ENCODE results near the gene HBS1L. TPM values are rescaled to one million over a fixed set of nuclear protein-coding genes. Genes with fewer than 3 reads are reported as not detected.

Gene HBS1L
- total and polyA plus RNA-seq, 9 of the 15 experiments (the other 6 are each of a cell fraction or from before 2014, with no cell fraction given): 101 to 199 (median 145) TPM

DNA sequence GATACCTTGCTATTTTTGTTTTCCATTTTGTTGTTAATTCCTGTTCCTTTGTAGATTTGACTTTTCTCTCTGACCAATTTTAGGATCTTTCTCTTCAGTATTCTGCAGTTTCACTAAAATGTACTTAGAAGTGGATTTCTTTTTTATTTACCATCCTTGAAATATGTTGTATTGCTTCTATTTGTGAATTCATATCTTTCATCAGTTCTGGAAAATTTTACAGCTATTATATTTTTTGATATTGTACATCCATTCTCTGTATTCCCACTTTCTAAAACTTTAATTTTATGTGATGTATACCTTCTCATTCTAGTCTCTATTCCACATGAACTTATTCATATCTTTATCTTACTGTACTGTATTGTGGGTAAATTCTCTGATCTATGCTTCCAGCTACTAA lies 95.0 kb downstream of the HBS1L start:
- Histone ChIP-seq H3K4me2 (ENCODE audit: insufficient read depth, low read length) (no peak overlapping the region), H3K27me3 (ENCODE audit: control insufficient read depth in 2 of 2, insufficient read depth in 2 of 2, low read length in 2 of 2) (no peaks in the 10 kb centered on the region), H3K36me3 (ENCODE audit: control insufficient read depth, insufficient read depth, low read length) (peaks cover 35% of the 10 kb centered on the region), H3K9ac (ENCODE audit: insufficient read depth in 1 of 2, low read depth in 2 of 2, low read length in 2 of 2) (no peak overlapping the region), H3K9me3 (replicated peaks; ENCODE audit: control insufficient read depth, insufficient read depth, low read depth, low read length) (no peaks in the 10 kb centered on the region), H3K79me2 (ENCODE audit: control insufficient read depth, insufficient read depth, low read length) (no peaks in the 10 kb centered on the region), H3K9me1 (ENCODE audit: control insufficient read depth, insufficient read depth, low read length) (no peaks in the 10 kb centered on the region), H3K4me3 (no peak overlapping the region), H4K20me1 (replicated peaks; ENCODE audit: control insufficient read depth, insufficient read depth, low read length) (no peaks in the 10 kb centered on the region), H3K27ac (ENCODE audit: extremely low read depth, low read depth, low read length) (no peak overlapping the region), H2AFZ (ENCODE audit: low read depth, low read length) (no peak overlapping the region), H3K4me1 (replicated peaks in 1 of 2; ENCODE audit: control insufficient read depth in 2 of 2, insufficient read depth in 2 of 2, low read length in 2 of 2) (no peaks in the 10 kb centered on the region)
- no peak for ATAC-seq
- DNase-seq (ENCODE audit: extremely low read depth in 1 of 4, low spot score in 3 of 4): no peak
- no TSS peak for BruUV-seq (replicated peaks)
- intact Hi-C loops (cut with micrococcal nuclease): no loop called here
- peak in 1 of 2 experiments; percentile 45; a peak in 1 of 3 replicates for TF ChIP-seq CBX3 (IDR thresholded peaks at IDR 0.05; ENCODE audit: borderline replicate concordance in 1 of 2, low read length in 2 of 2)
- TF ChIP-seq, protein P1, sequence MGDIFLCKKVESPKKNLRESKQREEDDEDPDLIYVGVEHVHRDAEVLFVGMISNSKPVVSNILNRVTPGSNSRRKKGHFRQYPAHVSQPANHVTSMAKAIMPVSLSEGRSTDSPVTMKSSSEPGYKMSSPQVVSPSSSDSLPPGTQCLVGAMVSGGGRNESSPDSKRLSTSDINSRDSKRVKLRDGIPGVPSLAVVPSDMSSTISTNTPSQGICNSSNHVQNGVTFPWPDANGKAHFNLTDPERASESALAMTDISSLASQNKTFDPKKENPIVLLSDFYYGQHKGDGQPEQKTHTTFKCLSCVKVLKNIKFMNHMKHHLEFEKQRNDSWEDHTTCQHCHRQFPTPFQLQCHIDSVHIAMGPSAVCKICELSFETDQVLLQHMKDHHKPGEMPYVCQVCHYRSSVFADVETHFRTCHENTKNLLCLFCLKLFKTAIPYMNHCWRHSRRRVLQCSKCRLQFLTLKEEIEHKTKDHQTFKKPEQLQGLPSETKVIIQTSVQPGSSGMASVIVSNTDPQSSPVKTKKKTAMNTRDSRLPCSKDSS (IDR thresholded peaks at IDR 0.05; ENCODE audit: low read depth, partially characterized antibody): peak; percentile 29
- TF ChIP-seq POLR2A (conservative IDR thresholded peaks at IDR 0.05): peak; percentile 20; the same call in 1 of the 2 replicates
- TF ChIP-seq SUPT5H (IDR thresholded peaks at IDR 0.05): 0 out of 2 replicates have a peak, but pooled peaks have one; percentile 18
- peak; percentile 31; the same call in 1 of the 2 replicates for TF ChIP-seq TRIM28 (IDR thresholded peaks at IDR 0.05)
- TF ChIP-seq U2AF2 (optimal IDR thresholded peaks at IDR 0.05; ENCODE audit: low read depth, low read length): no peak
- no peak for TF ChIP-seq TBL1XR1 (IDR thresholded peaks at IDR 0.05; ENCODE audit: low read length in 2 of 2)
- TF ChIP-seq MCM5 (IDR thresholded peaks at IDR 0.05; ENCODE audit: low read depth): no peak
- TF ChIP-seq, protein P2, sequence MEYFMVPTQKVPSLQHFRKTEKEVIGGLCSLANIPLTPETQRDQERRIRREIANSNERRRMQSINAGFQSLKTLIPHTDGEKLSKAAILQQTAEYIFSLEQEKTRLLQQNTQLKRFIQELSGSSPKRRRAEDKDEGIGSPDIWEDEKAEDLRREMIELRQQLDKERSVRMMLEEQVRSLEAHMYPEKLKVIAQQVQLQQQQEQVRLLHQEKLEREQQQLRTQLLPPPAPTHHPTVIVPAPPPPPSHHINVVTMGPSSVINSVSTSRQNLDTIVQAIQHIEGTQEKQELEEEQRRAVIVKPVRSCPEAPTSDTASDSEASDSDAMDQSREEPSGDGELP (CRISPR knock-in tag; IDR thresholded peaks at IDR 0.05; ENCODE audit: borderline replicate concordance): no peak
- TF ChIP-seq RBBP5 (IDR thresholded peaks at IDR 0.05; ENCODE audit: borderline replicate concordance, insufficient read depth, low read length, poor library complexity, severe bottlenecking): no peak
- CTCF ChIA-PET (ENCODE audit: low intra/inter-chr PET ratio): no interaction called here
- POLR2A ChIA-PET: interaction anchor here (1.2 kb wide), 1 partner anchor 21 kb away, joined by 4 read pairs; no protein-coding TSS in a partner anchor
- FAIRE-seq: no peak
- in situ Hi-C loops (cut with MboI): no loop called here
